Activated T-helper 1 cell treated with anti-CD3 and anti-CD28 coated beads, Interleukin-12 subunit alpha, Interleukin-12 subunit beta, Interleukin-2, Interleukin-4 antibody, amounts not matched to agents 30 ng/mL and 10 ng/mL and 1 ng/mL, durations not matched to agents 14 hours and 24 hours and 36 hours (primary cell): ENCODE measurements around the gene ATXN3. TPM values are rescaled to one million over a fixed set of nuclear protein-coding genes. Genes with fewer than 3 reads are reported as not detected.
"Not testable (repeated sequence)": the region's sequence is repeated elsewhere in the genome, so short reads cannot be mapped to it uniquely, and the experiment has no call there.

Experiments
- DNase-seq: peaks from one replicate; pipeline ENCODE4 v3.0.0; 2021; ENCODE audit warnings: low spot score
- H3K27ac Mint-ChIP-seq: one replicate; pipeline ENCODE4 v1.8.0; 2021; ENCODE audit warnings: mild to moderate bottlenecking, mixed read lengths
- H3K27me3 Mint-ChIP-seq: one replicate; pipeline ENCODE4 v1.8.0; 2022; ENCODE audit warnings: mild to moderate bottlenecking, moderate library complexity, mixed read lengths; ENCODE audit not compliant: insufficient read depth
- H3K36me3 Mint-ChIP-seq: one replicate; pipeline ENCODE4 v1.8.0; 2021; ENCODE audit warnings: low read depth, mixed read lengths
- H3K4me1 Mint-ChIP-seq: one replicate; pipeline ENCODE4 v1.8.0; 2021; ENCODE audit warnings: low read depth, mixed read lengths
- H3K4me3 Mint-ChIP-seq: one replicate; pipeline ENCODE4 v1.8.0; 2021; ENCODE audit warnings: mild to moderate bottlenecking, moderate library complexity, mixed read lengths
- H3K9me3 Mint-ChIP-seq: one replicate; pipeline ENCODE4 v1.8.0; 2021; ENCODE audit warnings: mixed read lengths
- intact Hi-C: fragments of 100-400 bp; cut with micrococcal nuclease; formaldehyde crosslinking; loops from one replicate; pipeline ENCODE4 v1.15.1; 2024
- total RNA-seq: library from RNA; stranded (reverse); gene quantifications from 2 replicates; pipeline ENCODE4 v1.2.3, GENCODE V29; 2022

Gene ATXN3
- total RNA-seq, 1 donor from 2014 or later = 27.3 TPM

DNA sequence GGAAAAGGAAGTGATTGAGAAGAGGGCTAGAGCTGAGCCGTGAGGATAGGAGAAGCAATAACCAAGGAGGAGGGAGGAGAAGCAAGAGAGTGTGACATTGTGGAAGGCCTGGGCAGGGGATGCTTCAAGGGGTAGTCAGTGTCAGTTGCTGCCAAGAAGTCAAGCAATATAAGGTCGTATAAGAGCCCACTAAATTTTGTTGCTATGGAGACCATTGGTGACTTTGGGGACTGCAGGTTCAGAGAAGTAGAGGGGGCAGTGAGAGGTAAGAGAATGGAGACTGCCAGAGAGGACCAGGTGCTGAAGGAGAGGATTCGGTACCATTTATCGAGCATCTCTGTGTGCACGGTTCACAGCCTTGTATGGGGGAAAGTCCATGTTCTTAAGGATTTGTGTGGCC is 3.1 kb upstream of the ATXN3 start:
- Mint-ChIP-seq H3K4me3 (no peak overlapping the region), H3K27ac (no peak overlapping the region), H3K27me3 (no peaks in the 10 kb centered on the region), H3K9me3 (no peaks in the 10 kb centered on the region), H3K36me3 (no peaks in the 10 kb centered on the region), H3K4me1 (peaks cover 28% of the 10 kb centered on the region)
- DNase-seq = no peak
- intact Hi-C loops = loop anchor here (5.0 to 10.0 kb wide), 5 partner anchors 237 to 1282 kb away; partner anchors contain the start of gene RPS6KA5

DNA sequence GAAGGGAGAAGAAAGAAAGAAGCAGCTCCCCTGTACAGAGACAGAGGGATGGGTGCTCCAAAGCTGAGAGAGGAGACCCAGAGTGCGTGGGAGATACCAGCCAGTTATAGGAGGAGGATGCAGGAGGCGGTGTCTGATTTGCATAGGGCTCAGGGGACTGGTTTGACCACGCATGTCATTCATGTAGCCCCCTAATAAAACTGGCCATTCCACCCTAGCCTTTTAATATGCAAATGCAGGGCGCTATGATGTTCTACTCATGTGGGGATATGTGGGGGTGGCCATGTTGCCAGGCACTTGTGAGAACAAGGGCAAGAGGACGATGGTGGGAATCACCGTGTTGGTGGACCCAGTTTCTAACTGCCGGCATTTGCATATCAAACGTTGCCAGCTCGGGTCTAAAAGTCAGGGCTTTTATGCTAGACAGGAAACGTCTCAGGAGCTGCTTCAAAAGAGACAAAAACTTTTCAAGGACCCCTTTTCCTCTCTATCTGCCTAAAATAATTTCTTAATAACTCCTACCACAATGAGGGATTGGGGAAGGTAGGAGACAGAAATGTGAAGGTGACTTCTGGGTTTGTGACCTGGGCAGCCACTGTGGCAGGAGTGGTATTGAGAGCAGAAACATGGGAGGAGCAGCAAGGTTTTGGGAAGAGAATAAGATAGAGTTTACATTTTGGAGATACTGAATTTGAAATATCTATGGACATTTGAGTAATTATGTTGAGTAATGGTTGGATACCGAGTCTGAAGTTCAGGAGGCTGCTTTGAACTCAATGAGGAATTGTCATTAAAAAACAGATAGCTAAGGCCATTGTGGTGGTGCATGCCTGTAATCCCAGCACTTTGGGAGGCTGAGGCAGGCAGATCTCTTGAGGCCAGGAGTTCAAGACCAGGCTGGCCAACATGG is 2.2 kb upstream of the ATXN3 start:
- Mint-ChIP-seq H3K27me3 (no peaks in the 10 kb centered on the region), H3K27ac (no peak overlapping the region), H3K36me3 (no peaks in the 10 kb centered on the region), H3K9me3 (no peaks in the 10 kb centered on the region), H3K4me1 (peaks cover 30% of the 10 kb centered on the region), H3K4me3 (no peak overlapping the region)
- DNase-seq = no peak
- intact Hi-C loops = loop anchor here (5.0 to 10.0 kb wide), 5 partner anchors 236 to 1281 kb away; partner anchors contain the start of gene RPS6KA5

DNA sequence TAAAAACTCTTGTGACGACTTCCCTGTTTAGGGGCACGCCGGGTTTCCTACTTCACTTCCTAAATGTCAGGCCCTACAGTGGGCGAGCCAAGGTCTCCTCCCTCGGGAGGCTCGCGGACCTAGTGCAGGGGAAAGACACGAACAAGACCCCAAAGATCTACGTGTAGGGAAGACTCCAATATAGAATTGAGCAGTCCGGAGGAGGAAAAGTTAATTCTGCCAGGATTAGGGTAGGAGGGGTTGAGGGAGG is 564 bp downstream of the ATXN3 start:
- Mint-ChIP-seq H3K9me3 (no peaks in the 10 kb centered on the region), H3K36me3 (no peaks in the 10 kb centered on the region), H3K27me3 (no peaks in the 10 kb centered on the region), H3K4me1 (peaks cover 42% of the 10 kb centered on the region), H3K27ac (peak overlapping the region; percentile 97), H3K4me3 (peak overlapping the region; percentile 99)
- intact Hi-C loops = loop anchor here (1.0 to 10.0 kb wide), 9 partner anchors 15 to 1279 kb away; partner anchors contain the start of genes CPSF2, GOLGA5, NDUFB1 and RPS6KA5
- DNase-seq = peak; percentile 11

DNA sequence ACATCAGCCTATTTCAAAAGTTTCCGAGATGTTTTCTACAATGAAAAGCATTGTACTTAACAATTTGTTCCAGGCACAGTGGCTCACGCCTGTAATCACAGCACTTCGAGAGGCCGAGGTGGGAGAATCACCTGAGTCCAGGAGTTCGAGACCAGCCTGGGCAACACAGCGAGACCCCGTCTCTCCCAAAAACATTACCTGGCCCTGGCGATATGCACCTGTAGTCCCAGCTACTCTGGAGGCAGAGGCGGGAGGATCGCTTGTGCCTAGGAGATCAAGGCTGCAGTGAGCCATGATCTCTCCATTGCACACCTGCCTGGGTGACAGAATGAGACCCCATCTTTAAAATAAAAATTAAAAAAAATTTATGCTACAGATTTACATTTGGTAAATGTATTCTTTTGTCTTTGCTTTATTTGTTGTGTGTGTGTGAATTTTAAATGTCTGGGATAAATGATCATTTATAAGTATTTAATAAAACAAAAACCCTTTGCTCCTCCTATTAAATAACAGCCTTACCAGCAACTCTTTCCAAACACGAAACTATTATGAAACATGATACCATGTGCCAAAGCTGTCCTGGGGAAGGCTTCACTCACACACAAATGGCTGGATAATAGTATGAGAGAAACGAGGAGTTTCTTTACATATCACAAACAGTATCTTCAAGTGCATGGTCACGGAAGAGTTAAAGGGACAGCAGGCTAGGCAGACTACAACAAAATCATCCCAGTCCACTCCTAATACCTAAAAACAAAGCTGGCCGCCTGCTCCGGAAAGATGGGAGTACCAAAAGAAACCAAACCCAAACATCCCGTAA is 1.1 kb downstream of the ATXN3 start:
- Mint-ChIP-seq H3K4me3 (peak overlapping the region; percentile 99), H3K4me1 (peaks cover 42% of the 10 kb centered on the region), H3K9me3 (no peaks in the 10 kb centered on the region), H3K27ac (peak overlapping the region; percentile 97), H3K27me3 (no peaks in the 10 kb centered on the region), H3K36me3 (no peaks in the 10 kb centered on the region)
- intact Hi-C loops = loop anchor here (5.0 to 10.0 kb wide), 5 partner anchors 233 to 1278 kb away; partner anchors contain the start of gene RPS6KA5
- no peak for DNase-seq

DNA sequence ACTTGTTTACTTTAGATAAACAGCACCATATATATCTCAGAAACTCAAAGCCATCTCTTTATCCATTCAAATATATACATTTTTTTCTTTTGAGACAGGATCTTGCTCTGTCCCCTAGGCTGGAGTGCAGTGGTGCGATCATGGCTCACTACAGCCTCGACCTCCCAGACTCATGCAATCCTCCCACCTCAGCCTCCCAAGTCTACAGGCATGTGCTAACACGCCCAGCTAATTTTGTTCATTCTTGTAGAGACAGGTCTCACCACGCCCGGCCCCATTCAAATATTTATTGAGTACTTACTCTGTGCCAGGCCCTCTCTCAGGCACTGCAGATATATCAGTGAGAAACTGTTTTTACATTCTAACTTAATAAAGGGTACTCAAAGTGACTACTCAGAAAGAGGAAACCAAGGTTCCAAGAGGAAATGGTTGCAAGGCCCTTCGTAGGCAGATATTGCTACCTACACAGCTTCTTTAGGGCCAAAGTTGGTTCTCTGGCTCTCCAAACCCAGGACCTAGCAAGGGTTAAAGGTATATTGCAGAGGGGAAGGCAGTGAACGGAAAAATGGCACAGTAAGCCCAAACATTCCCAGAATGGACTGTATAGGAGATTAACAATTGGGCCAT is 2.9 kb downstream of the ATXN3 start:
- Mint-ChIP-seq H3K4me1 (peaks cover 43% of the 10 kb centered on the region), H3K27me3 (no peaks in the 10 kb centered on the region), H3K4me3 (no peak overlapping the region), H3K27ac (no peak overlapping the region), H3K9me3 (no peaks in the 10 kb centered on the region), H3K36me3 (no peaks in the 10 kb centered on the region)
- DNase-seq = no peak
- intact Hi-C loops = loop anchor here (10.0 kb wide), 1 partner anchor 779 kb away; no protein-coding TSS in a partner anchor

DNA sequence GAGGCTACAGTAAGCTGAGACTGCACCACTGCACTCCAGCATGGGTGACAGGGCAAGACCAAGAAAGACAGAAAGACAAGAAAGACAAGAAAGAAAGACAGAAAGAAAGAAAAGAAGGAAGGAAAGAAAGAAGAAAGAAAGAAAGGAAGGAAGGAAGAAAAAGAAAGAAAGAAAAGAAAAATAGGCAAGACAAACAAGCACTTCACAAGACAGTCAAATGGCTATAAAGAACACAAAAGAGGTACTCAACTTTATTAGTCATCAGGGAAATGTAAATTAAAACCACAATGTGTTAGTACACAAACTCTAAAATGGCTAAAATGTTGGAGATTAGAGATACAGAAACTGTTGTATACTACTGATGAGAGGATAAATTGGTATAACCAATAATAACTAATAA is 6.6 kb downstream of the ATXN3 start:
- Mint-ChIP-seq H3K27ac (no peak overlapping the region), H3K9me3 (no peaks in the 10 kb centered on the region), H3K4me3 (no peak overlapping the region), H3K36me3 (peaks cover 3% of the 10 kb centered on the region), H3K4me1 (peaks cover 20% of the 10 kb centered on the region), H3K27me3 (no peaks in the 10 kb centered on the region)
- no peak for DNase-seq
- intact Hi-C loops = loop anchor here (10.0 kb wide), 1 partner anchor 775 kb away; no protein-coding TSS in a partner anchor

DNA sequence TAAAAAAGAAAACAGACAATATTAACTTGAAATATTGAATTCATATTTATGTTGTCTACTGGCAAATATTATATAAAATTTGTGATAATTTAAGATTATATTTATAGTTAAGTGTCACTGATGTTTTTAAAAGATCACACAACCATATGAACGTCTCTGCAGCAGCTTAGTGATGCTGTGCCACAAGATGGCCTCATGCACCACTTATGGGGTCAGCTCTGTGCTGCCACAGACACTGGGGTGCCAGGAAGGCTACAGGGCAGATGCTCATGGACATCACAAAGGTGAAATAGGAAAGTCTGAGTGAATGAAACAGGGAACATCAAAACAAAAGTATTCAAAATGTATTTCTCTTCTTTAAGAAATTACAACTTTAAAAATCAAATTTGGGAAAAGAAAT is 13.1 kb downstream of the ATXN3 start:
- Mint-ChIP-seq H3K36me3 (peaks cover 23% of the 10 kb centered on the region), H3K4me3 (no peak overlapping the region), H3K27ac (no peak overlapping the region), H3K27me3 (no peaks in the 10 kb centered on the region), H3K4me1 (no peaks in the 10 kb centered on the region), H3K9me3 (no peaks in the 10 kb centered on the region)
- DNase-seq = no peak
- intact Hi-C loops = no loop called here

DNA sequence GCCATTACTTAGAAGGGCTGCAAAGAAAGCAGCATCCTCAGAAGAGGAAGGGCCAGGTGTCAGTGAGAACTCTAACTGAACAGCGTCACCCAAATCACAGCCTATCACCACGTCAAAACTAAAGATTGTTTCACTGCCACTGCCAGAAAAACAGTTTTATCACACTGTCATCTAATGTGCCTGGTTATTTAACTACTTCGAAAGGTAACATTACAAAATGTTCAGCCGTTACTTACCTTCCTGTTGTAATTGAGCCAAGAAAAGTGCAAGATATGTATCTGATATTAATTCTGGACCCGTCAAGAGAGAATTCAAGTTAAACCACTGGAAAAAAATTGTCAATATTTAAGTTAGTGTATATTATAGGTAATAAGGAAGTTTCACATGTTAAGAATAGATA is 17.9 kb downstream of the ATXN3 start:
- Mint-ChIP-seq H3K27ac (no peak overlapping the region), H3K27me3 (no peaks in the 10 kb centered on the region), H3K36me3 (peaks cover 29% of the 10 kb centered on the region), H3K4me1 (no peaks in the 10 kb centered on the region), H3K4me3 (no peak overlapping the region), H3K9me3 (no peaks in the 10 kb centered on the region)
- intact Hi-C loops = no loop called here
- no peak for DNase-seq

DNA sequence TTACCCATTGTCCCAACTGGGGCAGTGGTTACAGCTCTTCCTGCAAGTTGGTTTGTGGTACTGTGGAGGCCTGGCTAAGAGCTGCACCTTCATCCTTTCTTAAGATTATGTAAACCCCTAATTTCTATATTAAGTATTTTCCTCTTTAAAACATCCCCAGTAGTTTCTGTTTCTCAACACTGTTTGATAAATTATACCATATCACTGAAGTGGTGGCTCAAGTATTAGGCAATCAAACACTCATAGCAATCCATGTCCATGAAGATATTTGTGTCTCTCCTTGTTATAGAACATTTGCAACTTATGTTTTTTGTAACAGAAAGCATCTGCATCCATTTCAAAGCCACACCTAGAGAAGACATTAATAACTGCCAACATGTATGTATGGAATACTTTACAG is 31.8 kb downstream of the ATXN3 start:
- H3K9me3 Mint-ChIP-seq = no peaks in the 10 kb centered on the region
- no peak for DNase-seq
- no peak overlapping the region for H3K27ac Mint-ChIP-seq
- H3K4me3 Mint-ChIP-seq = no peak overlapping the region
- intact Hi-C loops = no loop called here
- no peaks in the 10 kb centered on the region for H3K27me3 Mint-ChIP-seq
- H3K4me1 Mint-ChIP-seq = no peaks in the 10 kb centered on the region
- peaks cover 13% of the 10 kb centered on the region for H3K36me3 Mint-ChIP-seq

DNA sequence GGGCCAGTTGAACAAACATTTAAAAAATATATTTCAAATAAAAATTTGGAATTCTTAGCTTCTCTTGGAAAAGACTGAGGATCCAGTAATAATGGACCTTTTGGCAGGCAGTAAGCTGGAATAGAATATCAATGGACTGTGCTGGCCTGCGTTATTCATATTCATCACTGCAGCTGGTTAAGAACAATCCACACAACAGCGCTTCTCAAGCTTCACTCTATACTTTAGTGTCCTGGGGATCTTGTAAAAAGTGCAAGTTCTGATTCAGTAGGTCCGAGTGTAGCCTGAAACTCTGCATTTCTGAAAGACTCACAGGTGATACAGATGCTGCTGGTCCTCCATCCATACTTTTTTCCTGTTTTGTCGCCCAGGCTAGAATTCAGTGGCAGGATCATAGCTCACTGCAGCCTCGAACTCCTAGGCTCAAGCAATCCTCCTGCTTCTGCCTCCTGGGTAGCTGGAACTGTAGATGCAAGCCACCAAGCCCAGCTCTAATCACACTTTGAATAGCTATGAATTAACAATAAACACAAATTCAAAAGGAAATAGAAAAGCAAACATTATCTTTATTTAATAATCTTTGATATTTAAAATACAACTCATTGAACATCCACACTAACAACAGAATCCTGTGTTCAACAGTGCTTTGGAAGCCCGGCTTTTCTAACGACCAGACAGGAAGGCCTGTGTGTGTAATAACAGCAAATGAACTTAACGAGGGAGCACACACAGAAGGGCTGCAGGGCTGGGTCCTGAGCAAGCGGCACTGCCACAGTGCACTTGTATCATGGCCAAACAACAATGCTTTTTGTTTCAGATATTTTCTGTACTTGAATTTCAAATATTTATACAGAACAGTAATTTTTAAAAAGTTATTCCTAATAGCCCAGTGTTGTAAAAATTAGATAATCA is 48.1 kb downstream of the ATXN3 start:
- Mint-ChIP-seq H3K27me3 (no peaks in the 10 kb centered on the region), H3K4me3 (no peak overlapping the region), H3K4me1 (no peaks in the 10 kb centered on the region), H3K9me3 (no peaks in the 10 kb centered on the region), H3K36me3 (peaks cover 2% of the 10 kb centered on the region), H3K27ac (no peak overlapping the region)
- DNase-seq = no peak
- intact Hi-C loops = no loop called here

DNA sequence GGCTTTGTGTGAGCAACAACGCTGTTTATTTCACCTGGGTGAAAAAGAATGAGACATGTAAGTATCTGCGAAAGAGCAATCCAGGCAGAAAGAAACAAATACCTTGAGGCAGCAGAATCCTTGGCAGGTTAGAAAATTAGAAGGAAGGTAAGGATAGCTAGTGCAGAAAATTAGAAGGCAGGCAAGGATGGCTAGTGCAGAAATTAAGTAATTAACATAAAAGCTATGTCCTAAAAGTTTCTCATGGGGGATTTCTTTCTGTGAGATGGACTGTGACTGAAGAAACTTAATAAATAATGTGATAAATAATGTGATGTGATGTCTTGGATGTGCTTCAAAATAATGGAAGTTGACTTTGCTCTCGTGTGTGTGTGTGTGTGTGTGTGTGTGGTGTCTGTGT is 56.6 kb downstream of the ATXN3 start:
- no peak overlapping the region for H3K27ac Mint-ChIP-seq
- intact Hi-C loops = no loop called here
- peaks cover 9% of the 10 kb centered on the region for H3K9me3 Mint-ChIP-seq
- DNase-seq = no peak
- no peak overlapping the region for H3K4me3 Mint-ChIP-seq
- no peaks in the 10 kb centered on the region for H3K4me1 Mint-ChIP-seq
- peaks cover 8% of the 10 kb centered on the region for H3K36me3 Mint-ChIP-seq
- no peaks in the 10 kb centered on the region for H3K27me3 Mint-ChIP-seq

DNA sequence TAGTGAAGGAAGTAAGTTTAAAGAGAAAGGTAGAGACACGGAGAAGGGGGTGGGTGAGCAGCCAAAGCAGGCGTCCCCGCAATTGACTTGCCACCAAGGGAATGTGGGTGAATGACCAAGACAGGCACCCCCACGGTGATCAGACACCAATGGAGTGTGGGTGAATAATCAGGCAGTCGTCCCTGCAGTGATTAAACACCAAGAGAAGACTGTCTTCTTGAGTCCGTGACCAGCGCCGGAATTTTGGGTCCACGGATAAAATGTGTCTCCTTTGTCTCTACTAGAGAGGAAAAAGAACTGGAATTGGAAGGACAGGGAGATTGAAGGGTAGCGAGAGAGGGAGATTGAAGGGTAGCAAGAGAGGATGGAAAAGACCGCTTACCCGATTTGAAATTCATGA is 57.2 kb downstream of the ATXN3 start:
- H3K27ac Mint-ChIP-seq, intact Hi-C loops, H3K4me3 Mint-ChIP-seq, H3K4me1 Mint-ChIP-seq, H3K36me3 Mint-ChIP-seq, H3K9me3 Mint-ChIP-seq, H3K27me3 Mint-ChIP-seq, DNase-seq: not testable (repeated sequence)
